Measurements from ENCODE around the gene LIPC.

GRCh38 chr15:58597943-58598828, 166.4 kb downstream of the LIPC start:
- TF ChIP-seq POLR2A (IDR thresholded peaks at IDR 0.05; ENCODE audit: low read depth, low read length) (no peak), POLR2AphosphoS5 (IDR thresholded peaks at IDR 0.05; ENCODE audit: low read depth, low read length) (no peak), TAF1 (IDR thresholded peaks at IDR 0.05; ENCODE audit: borderline replicate concordance, low read depth, low read length) (no peak)

Measured in GM12892 (cell line).